ENCODE data around the gene PARD3.

The PARD3 gene

GRCh38 chr10:34151931-34152330 is 663.2 kb downstream of the PARD3 start:
- DNase-seq (ENCODE audit: low read depth in 2 of 2, low spot score in 1 of 2), result no peak

GRCh38 chr10:34151481-34151880 is 663.6 kb downstream of the PARD3 start:
- no peak for DNase-seq (ENCODE audit: low read depth in 2 of 2, low spot score in 1 of 2)

- no peak for DNase-seq (ENCODE audit: low read depth in 2 of 2, low spot score in 1 of 2)
Measured at GRCh38 chr10:34150103-34150502, 665.0 kb downstream of the PARD3 start.

GRCh38 chr10:34148305-34148657 is 666.8 kb downstream of the PARD3 start:
- no peak for DNase-seq (ENCODE audit: low read depth in 2 of 2, low spot score in 1 of 2)

GRCh38 chr10:34147641-34148304 is 667.3 kb downstream of the PARD3 start:
- DNase-seq (ENCODE audit: low read depth in 2 of 2, low spot score in 1 of 2), result no peak

GRCh38 chr10:34145715-34146114 is 669.4 kb downstream of the PARD3 start:
- no peak for DNase-seq (ENCODE audit: low read depth in 2 of 2, low spot score in 1 of 2)

- DNase-seq (ENCODE audit: low read depth in 2 of 2, low spot score in 1 of 2), result no peak
Measured at GRCh38 chr10:34143466-34143865, 671.6 kb downstream of the PARD3 start.

GRCh38 chr10:34141032-34141680 is 673.9 kb downstream of the PARD3 start:
- DNase-seq (ENCODE audit: low read depth in 2 of 2, low spot score in 1 of 2), result no peak

GRCh38 chr10:34139559-34139958 is 675.5 kb downstream of the PARD3 start:
- DNase-seq (ENCODE audit: low read depth in 2 of 2, low spot score in 1 of 2), result no peak

- DNase-seq (ENCODE audit: low read depth in 2 of 2, low spot score in 1 of 2), result no peak
Measured at GRCh38 chr10:34137955-34138354, 677.1 kb downstream of the PARD3 start.

- DNase-seq (ENCODE audit: low read depth in 2 of 2, low spot score in 1 of 2), result no peak
Measured at GRCh38 chr10:34137201-34137600, 677.9 kb downstream of the PARD3 start.

- no peak for DNase-seq (ENCODE audit: low read depth in 2 of 2, low spot score in 1 of 2)
Measured at GRCh38 chr10:34135515-34135914, 679.6 kb downstream of the PARD3 start.

- no peak for DNase-seq (ENCODE audit: low read depth in 2 of 2, low spot score in 1 of 2)
Measured at GRCh38 chr10:34134602-34135001, 680.5 kb downstream of the PARD3 start.

GRCh38 chr10:34133406-34133805 is 681.7 kb downstream of the PARD3 start:
- DNase-seq (ENCODE audit: low read depth in 2 of 2, low spot score in 1 of 2), result no peak

GRCh38 chr10:34131152-34131551 is 683.9 kb downstream of the PARD3 start:
- no peak for DNase-seq (ENCODE audit: low read depth in 2 of 2, low spot score in 1 of 2)

- DNase-seq (ENCODE audit: low read depth in 2 of 2, low spot score in 1 of 2), result no peak
Measured at GRCh38 chr10:34127676-34128075, 687.4 kb downstream of the PARD3 start.

- no peak for DNase-seq (ENCODE audit: low read depth in 2 of 2, low spot score in 1 of 2)
Measured at GRCh38 chr10:34126371-34127151, 688.5 kb downstream of the PARD3 start.

GRCh38 chr10:34125702-34126101 is 689.4 kb downstream of the PARD3 start:
- DNase-seq (ENCODE audit: low read depth in 2 of 2, low spot score in 1 of 2), result no peak

GRCh38 chr10:34124522-34125035 is 690.5 kb downstream of the PARD3 start:
- DNase-seq (ENCODE audit: low read depth in 2 of 2, low spot score in 1 of 2), result no peak

GRCh38 chr10:34121781-34122622 is 693.1 kb downstream of the PARD3 start:
- DNase-seq (ENCODE audit: low read depth in 2 of 2, low spot score in 1 of 2), result no peak

GRCh38 chr10:34121125-34121753 is 693.9 kb downstream of the PARD3 start:
- DNase-seq (ENCODE audit: low read depth in 2 of 2, low spot score in 1 of 2), result no peak
